BJ (cell line): ENCODE measurements around the gene TGFB1. TPM values are rescaled to one million over a fixed set of nuclear protein-coding genes. Genes with fewer than 3 reads are reported as not detected.
A peak's percentile ranks its signal among the peaks of the same experiment; 100 is the strongest.
"Not testable (repeated sequence)": the region's sequence is repeated elsewhere in the genome, so short reads cannot be mapped to it uniquely, and the experiment has no call there.

Experiments
- CTCF ChIA-PET: fragments of 350-600 bp; formaldehyde crosslinking; extraction: SDS; loops from one replicate; lab custom pipeline; 2021; ENCODE audit warnings: antibody characterized with exemption, inconsistent platforms; lab: Yijun Ruan, JAX
- POLR2A ChIA-PET: fragments of 300-600 bp; sonication (Branson Sonifier 250); formaldehyde crosslinking; extraction: SDS; loops from one replicate; lab custom pipeline; 2021; ENCODE audit warnings: antibody characterized with exemption; lab: Charles Lee
- DNase-seq: peaks from one replicate; pipeline ENCODE4 v3.0.0-alpha.2; 2011; ENCODE audit warnings: low read depth
- H3K27me3 ChIP-seq: 2 replicates; pipeline ENCODE4 v1.6.0; 2011; ENCODE audit warnings: low read length; ENCODE audit not compliant: control insufficient read depth, insufficient read depth
- H3K36me3 ChIP-seq: 2 replicates; pipeline ENCODE4 v1.5.1; 2011; ENCODE audit warnings: low read length; ENCODE audit not compliant: control insufficient read depth, insufficient read depth
- H3K4me3 ChIP-seq: 2 replicates; pipeline ENCODE4 v1.5.1; 2011; ENCODE audit warnings: low read depth, mild to moderate bottlenecking, control low read depth, low read length
- polyA plus RNA-seq: library from polyadenylated mRNA; depleted of rRNA; stranded (reverse); fragments of >200 nt; gene quantifications from 2 replicates; pipeline ENCODE4 v1.2.3, GENCODE V29; 2011
- TF ChIP-seq, protein P1 (sequence below): IDR thresholded peaks from 2 replicates; pipeline ENCODE4 v1.5.1; 2011; ENCODE audit warnings: low read depth, mild to moderate bottlenecking, control low read depth, inconsistent platforms, low read length, moderate library complexity; ENCODE audit not compliant: insufficient read depth

TGFB1 gene
- polyA plus RNA-seq, 1 experiment, result 11.2 TPM

DNA sequence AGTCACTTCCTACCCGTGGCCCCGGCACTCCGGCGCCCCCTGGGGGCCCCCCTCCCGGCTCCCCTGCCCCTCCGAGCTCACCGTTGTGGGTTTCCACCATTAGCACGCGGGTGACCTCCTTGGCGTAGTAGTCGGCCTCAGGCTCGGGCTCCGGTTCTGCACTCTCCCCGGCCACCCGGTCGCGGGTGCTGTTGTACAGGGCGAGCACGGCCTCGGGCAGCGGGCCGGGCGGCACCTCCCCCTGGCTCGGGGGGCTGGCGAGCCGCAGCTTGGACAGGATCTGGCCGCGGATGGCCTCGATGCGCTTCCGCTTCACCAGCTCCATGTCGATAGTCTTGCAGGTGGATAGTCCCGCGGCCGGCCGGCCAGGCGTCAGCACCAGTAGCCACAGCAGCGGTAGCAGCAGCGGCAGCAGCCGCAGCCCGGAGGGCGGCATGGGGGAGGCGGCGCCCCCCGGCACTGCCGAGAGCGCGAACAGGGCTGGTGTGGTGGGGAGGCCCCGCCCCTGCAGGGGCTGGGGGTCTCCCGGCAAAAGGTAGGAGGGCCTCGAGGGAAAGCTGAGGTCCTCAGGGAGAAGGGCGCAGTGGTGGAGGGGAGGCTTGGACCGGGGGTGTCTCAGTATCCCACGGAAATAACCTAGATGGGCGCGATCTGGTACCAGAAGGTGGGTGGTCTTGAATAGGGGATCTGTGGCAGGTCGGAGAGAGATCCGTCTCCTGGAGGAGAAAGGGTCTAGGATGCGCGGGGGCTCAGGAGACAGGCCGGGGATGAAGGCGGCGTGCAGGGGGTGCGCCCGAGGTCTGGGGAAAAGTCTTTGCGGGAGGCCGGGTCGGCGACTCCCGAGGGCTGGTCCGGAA lies 885 bp downstream of the TGFB1 start:
- ChIA-PET POLR2A (interaction anchor here (0.6 to 0.9 kb wide), 4 partner anchors 11 to 74 kb away, joined by 5 to 17 read pairs (median 10); partner anchors contain the start of genes B3GNT8 and B9D2), CTCF (interaction anchor here (0.5 to 6.4 kb wide), 20 partner anchors 11 to 149 kb away, joined by 3 to 69 read pairs (median 4); partner anchors contain the start of genes AXL, B3GNT8, B9D2 and CCDC97)
- H3K27me3 ChIP-seq, result no peaks in the 10 kb centered on the region
- DNase-seq, result no peak
- TF ChIP-seq, protein P1, sequence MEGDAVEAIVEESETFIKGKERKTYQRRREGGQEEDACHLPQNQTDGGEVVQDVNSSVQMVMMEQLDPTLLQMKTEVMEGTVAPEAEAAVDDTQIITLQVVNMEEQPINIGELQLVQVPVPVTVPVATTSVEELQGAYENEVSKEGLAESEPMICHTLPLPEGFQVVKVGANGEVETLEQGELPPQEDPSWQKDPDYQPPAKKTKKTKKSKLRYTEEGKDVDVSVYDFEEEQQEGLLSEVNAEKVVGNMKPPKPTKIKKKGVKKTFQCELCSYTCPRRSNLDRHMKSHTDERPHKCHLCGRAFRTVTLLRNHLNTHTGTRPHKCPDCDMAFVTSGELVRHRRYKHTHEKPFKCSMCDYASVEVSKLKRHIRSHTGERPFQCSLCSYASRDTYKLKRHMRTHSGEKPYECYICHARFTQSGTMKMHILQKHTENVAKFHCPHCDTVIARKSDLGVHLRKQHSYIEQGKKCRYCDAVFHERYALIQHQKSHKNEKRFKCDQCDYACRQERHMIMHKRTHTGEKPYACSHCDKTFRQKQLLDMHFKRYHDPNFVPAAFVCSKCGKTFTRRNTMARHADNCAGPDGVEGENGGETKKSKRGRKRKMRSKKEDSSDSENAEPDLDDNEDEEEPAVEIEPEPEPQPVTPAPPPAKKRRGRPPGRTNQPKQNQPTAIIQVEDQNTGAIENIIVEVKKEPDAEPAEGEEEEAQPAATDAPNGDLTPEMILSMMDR, result peak; percentile 81
- H3K36me3 ChIP-seq, result peaks cover 2% of the 10 kb centered on the region
- H3K4me3 ChIP-seq, result peak overlapping the region; percentile 96

DNA sequence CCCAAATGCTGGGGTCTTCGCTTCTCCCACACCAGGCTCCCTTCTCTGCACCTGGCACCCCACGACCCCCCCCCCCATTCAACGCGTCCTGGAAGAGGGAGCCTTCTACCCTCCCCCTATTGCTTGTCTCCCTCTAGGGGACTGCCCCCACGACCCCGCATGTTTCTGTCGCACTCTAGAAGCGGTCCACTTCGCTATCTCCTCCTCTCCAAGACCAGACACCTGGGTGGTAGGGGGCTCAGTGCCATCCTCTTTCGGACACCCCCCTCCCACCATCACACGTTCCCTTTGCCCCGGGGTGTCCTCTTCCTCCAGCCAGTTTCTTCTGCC lies 1.5 kb downstream of the TGFB1 start:
- H3K36me3 ChIP-seq, result peaks cover 2% of the 10 kb centered on the region
- peak overlapping the region; percentile 96 for H3K4me3 ChIP-seq
- CTCF ChIA-PET, result interaction anchor here (0.7 to 6.4 kb wide), 17 partner anchors 11 to 148 kb away, joined by 3 to 69 read pairs (median 6); partner anchors contain the start of genes AXL, B3GNT8, B9D2 and CCDC97
- DNase-seq, result no peak
- POLR2A ChIA-PET, result interaction anchor here (0.9 kb wide), 1 partner anchor 12 kb away, joined by 8 read pairs; the partner anchor contains the start of gene B9D2
- TF ChIP-seq, protein P1, result no peak
- H3K27me3 ChIP-seq, result no peaks in the 10 kb centered on the region

DNA sequence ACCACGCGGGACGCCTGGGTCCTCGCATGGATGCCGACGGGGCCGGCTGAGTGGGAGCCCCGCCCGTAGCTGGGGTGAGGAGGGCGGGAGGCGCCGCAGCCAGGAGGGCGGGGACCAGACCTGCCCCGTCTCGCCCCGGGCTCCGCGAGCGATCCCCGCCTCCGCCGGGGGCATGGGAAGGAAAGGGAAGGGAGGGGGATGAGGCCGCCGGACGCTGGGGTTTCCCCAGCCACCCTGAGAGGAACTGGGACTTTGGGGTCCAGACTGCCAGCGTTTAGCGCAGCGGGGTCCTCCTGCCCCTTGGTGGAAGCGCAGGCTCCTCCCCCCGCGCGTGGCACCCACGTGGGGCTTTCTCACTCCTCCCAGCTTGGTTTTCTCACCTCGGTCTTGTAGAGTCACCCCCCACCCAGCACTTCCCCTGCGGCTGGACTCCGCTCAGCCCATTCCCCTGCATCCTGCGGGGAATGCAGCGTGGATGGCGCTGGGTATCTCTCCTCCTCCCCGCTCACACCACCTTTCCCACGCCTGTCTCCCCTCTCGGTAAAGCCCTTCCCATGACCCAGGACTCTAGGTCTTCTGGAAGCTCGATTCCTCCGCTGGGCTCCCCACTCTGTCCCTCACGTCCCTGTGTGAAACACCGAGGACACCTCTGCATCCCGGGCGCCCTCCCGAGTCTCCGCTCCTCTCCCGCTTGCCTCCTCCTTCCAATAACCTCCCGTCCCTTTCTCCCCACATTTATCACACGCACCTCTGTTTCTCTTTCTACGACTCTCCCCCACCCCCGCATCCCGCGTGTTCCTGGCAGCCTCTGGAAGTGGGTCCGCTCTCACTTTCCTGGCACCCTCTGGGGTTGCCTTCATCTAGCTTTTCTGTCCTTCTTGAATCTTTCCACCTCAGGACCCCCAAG lies 2.1 kb downstream of the TGFB1 start:
- Histone ChIP-seq H3K36me3 (peaks cover 2% of the 10 kb centered on the region), H3K4me3 (peak overlapping the region; percentile 96), H3K27me3 (no peaks in the 10 kb centered on the region)
- TF ChIP-seq, protein P1, result no peak
- ChIA-PET CTCF (interaction anchor here (0.7 to 6.4 kb wide), 14 partner anchors 12 to 147 kb away, joined by 3 to 69 read pairs (median 8); partner anchors contain the start of genes B3GNT8, B9D2 and CCDC97), POLR2A (interaction anchor here (0.6 to 0.9 kb wide), 2 partner anchors 12 to 27 kb away, joined by 4 to 8 read pairs; partner anchors contain the start of gene B9D2)
- DNase-seq, result no peak

DNA sequence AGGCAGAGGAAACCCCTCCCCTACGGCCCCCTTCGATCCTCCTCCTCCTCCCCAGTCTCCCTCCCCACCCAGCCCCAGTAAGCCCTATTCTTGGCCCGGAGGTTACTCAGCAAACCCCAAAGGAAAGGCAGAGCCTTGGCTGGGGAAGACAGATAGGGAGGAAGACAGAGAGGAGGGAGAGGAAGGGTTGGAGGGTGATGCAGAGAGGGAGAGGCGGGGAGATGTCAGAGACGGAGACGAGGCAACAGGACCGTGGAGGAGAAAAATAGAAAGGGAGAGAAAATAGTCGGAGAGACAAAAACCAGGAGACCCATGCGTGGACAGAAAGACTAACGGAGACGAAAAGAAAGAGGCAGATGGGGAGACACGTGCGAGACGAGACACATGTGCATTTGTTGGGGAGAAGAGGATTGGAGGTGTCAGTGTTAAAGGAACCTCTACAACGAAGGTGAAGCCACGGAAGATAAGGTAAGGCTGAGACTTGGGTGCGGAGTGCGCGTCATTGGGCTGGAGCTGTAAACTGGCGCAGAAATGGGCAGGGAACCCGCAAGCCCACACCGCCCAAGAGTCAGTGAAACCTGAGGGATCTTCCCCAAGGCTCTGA lies 2.9 kb downstream of the TGFB1 start:
- POLR2A ChIA-PET, result interaction anchor here (0.6 kb wide), 1 partner anchor 26 kb away, joined by 4 read pairs; no protein-coding TSS in a partner anchor
- TF ChIP-seq, protein P1, result no peak
- CTCF ChIA-PET, result interaction anchor here (1.3 to 6.4 kb wide), 6 partner anchors 15 to 143 kb away, joined by 4 to 69 read pairs (median 12); partner anchors contain the start of gene B3GNT8
- Histone ChIP-seq H3K27me3 (no peaks in the 10 kb centered on the region), H3K36me3 (peaks cover 4% of the 10 kb centered on the region), H3K4me3 (peak overlapping the region; percentile 96)
- DNase-seq, result no peak

DNA sequence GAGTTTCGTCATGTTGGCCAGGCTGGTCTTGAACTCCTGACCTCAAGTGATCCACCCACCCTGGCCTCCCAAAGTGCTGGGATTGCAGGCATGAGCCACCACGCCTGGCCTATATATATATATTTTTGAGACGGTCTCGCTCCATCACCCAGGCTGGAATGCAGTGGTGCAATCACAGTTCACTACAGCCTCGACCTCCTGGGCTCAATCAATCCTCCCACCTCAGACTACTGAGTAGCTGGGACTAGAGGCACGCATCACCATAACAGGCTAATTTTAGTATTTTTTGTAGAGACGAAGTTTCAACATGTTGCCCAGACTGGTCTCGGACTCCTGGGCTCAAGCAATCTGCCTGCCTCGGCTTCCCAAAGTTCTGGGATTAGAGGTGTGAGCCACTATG lies 6.8 kb downstream of the TGFB1 start:
- H3K27me3 ChIP-seq, DNase-seq, POLR2A ChIA-PET, H3K4me3 ChIP-seq: not testable (repeated sequence)
- H3K36me3 ChIP-seq, result peaks cover 26% of the 10 kb centered on the region
- CTCF ChIA-PET, result interaction anchor here (0.6 to 0.9 kb wide), 2 partner anchors 9 to 16 kb away, joined by 3 read pairs; no protein-coding TSS in a partner anchor
